GM06990 (cell line): ENCODE measurements around the gene BACE2.
A peak's percentile ranks its signal among the peaks of the same experiment; 100 is the strongest.

Experiments
- DNase-seq: peaks from one replicate; pipeline ENCODE4 v3.0.0-alpha.2; 2011; ENCODE audit not compliant: insufficient read length; ENCODE audit errors: extremely low read depth
- H3K27me3 ChIP-seq: replicated peaks from 2 replicates; pipeline ENCODE4 v1.6.0; 2011; ENCODE audit warnings: low read length; ENCODE audit not compliant: control insufficient read depth, insufficient read depth
- H3K36me3 ChIP-seq: 2 replicates; pipeline ENCODE4 v1.5.1; 2011; ENCODE audit warnings: low read length; ENCODE audit not compliant: control insufficient read depth, insufficient read depth
- H3K4me3 ChIP-seq: replicated peaks from 2 replicates; pipeline ENCODE4 v1.5.1; 2011; ENCODE audit warnings: low read depth, mild to moderate bottlenecking, control low read depth, low read length
- CTCF ChIP-seq: IDR thresholded peaks from 2 replicates; pipeline ENCODE4 v1.5.1; 2011; ENCODE audit warnings: low read length, control low read depth, mild to moderate bottlenecking, inconsistent platforms; ENCODE audit not compliant: insufficient read depth, poor library complexity, severe bottlenecking

BACE2 gene

GRCh38 chr21:41167348-41168342, at the start of gene BACE2:
TSS of gene BACE2 (plus strand) at chr21:41168160. CDS start at chr21:41168264, 104 bp downstream.
- peak; percentile 47 for DNase-seq
- H3K27me3 ChIP-seq: peaks cover 2% of the 10 kb centered on the region; the same call in 1 of the 2 replicates
- H3K4me3 ChIP-seq: peak within 1 kb of the TSS; percentile 54

GRCh38 chr21:41119901-41120300, 48.1 kb upstream of the BACE2 start:
- no peak overlapping the region for H3K4me3 ChIP-seq

More at GRCh38 chr21:41167348-41168342, at the start of gene BACE2:
- H3K36me3 ChIP-seq: no peaks in the 10 kb centered on the region
- peak; percentile 2 for TF ChIP-seq CTCF

DNA sequence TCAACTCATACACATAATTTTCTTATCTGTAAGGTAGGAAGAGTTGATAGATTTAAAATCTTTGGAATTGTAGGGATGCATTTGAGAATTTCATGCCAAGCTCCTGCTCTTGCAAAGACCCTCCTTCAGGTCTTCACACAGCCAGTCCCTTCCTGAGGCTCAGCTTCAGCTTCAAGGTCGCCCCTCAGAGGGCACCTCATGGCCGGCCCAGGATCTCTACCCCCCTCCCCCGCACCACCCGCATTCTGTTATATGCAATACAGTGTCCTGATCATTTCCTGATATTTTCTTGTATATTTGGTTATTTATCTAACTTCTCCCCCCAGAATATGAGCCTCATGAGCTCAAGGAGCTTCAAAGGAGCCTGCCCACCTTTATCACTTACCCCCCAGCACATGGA, 47.0 kb upstream of the BACE2 start:
- Histone ChIP-seq H3K36me3 (no peaks in the 10 kb centered on the region), H3K27me3 (no peaks in the 10 kb centered on the region), H3K4me3 (no peak overlapping the region)
- no peak for DNase-seq
- no peak for TF ChIP-seq CTCF

More at GRCh38 chr21:41119901-41120300, 48.1 kb upstream of the BACE2 start:
- TF ChIP-seq CTCF: no peak
- Histone ChIP-seq H3K36me3 (no peaks in the 10 kb centered on the region), H3K27me3 (no peaks in the 10 kb centered on the region)
- DNase-seq: no peak

GRCh38 chr21:41121785-41122415, 46.1 kb upstream of the BACE2 start:
- Histone ChIP-seq H3K27me3 (no peaks in the 10 kb centered on the region), H3K36me3 (no peaks in the 10 kb centered on the region), H3K4me3 (no peak overlapping the region)
- peak; percentile 12 for DNase-seq
- peak; percentile 74 for TF ChIP-seq CTCF

- no peaks in the 10 kb centered on the region for H3K36me3 ChIP-seq
- no peaks in the 10 kb centered on the region for H3K27me3 ChIP-seq
- no peak for TF ChIP-seq CTCF
- H3K4me3 ChIP-seq: no peak overlapping the region
- DNase-seq: no peak
Measured at GRCh38 chr21:41124641-41125201, 43.2 kb upstream of the BACE2 start.
